GM23248 (cell line): ENCODE measurements around the gene CHDH. TPM values are rescaled to one million over a fixed set of nuclear protein-coding genes. Genes with fewer than 3 reads are reported as not detected.
A peak's percentile ranks its signal among the peaks of the same experiment; 100 is the strongest.

Experiments
- DNase-seq: peaks from one replicate; pipeline ENCODE4 v3.0.0-alpha.2; 2015
- H2AFZ ChIP-seq: fragments of 200-600 bp; sonication (generic); 2 replicates; pipeline ENCODE4 v1.6.1; 2016; ENCODE audit warnings: antibody characterized with exemption
- H3F3A ChIP-seq: fragments of 200-600 bp; sonication (generic); 2 replicates; pipeline ENCODE4 v1.6.1; 2016; ENCODE audit warnings: mild to moderate bottlenecking, antibody characterized with exemption, mixed run types; ENCODE audit not compliant: insufficient read depth
- H3K27ac ChIP-seq: fragments of 200-600 bp; sonication (generic); 2 replicates; pipeline ENCODE4 v1.5.1; 2016; ENCODE audit warnings: mild to moderate bottlenecking
- H3K27me3 ChIP-seq: fragments of 200-600 bp; sonication (generic); replicated peaks from 2 replicates; pipeline ENCODE4 v1.6.1; 2016; ENCODE audit warnings: mild to moderate bottlenecking; ENCODE audit not compliant: insufficient read depth
- H3K36me3 ChIP-seq: fragments of 200-600 bp; sonication (generic); 2 replicates; pipeline ENCODE4 v1.6.1; 2016; ENCODE audit warnings: low read depth, mild to moderate bottlenecking
- H3K4me1 ChIP-seq: fragments of 200-600 bp; sonication (generic); 2 replicates; pipeline ENCODE4 v1.6.1; 2016; ENCODE audit warnings: mild to moderate bottlenecking; ENCODE audit not compliant: insufficient read depth
- H3K4me2 ChIP-seq: fragments of 200-600 bp; sonication (generic); one replicate; pipeline ENCODE4 v1.6.1; 2016; ENCODE audit warnings: mild to moderate bottlenecking; ENCODE audit not compliant: unreplicated experiment
- H3K4me3 ChIP-seq: fragments of 200-600 bp; sonication (generic); 2 replicates; pipeline ENCODE4 v1.5.1; 2016; ENCODE audit warnings: mild to moderate bottlenecking
- H3K79me2 ChIP-seq: fragments of 200-600 bp; sonication (generic); 2 replicates; pipeline ENCODE4 v1.6.1; 2016; ENCODE audit warnings: mild to moderate bottlenecking; ENCODE audit not compliant: insufficient read depth
- H3K9ac ChIP-seq: fragments of 200-600 bp; sonication (generic); 2 replicates; pipeline ENCODE4 v1.6.1; 2016; ENCODE audit warnings: mild to moderate bottlenecking
- H3K9me2 ChIP-seq: fragments of 200-600 bp; sonication (generic); 2 replicates; pipeline ENCODE4 v1.6.1; 2016; ENCODE audit warnings: mixed run types, mild to moderate bottlenecking, moderate library complexity; ENCODE audit not compliant: insufficient read depth
- H3K9me3 ChIP-seq: fragments of 200-600 bp; sonication (generic); one replicate; pipeline ENCODE4 v1.6.1; 2017; ENCODE audit warnings: low read depth
- H4K20me1 ChIP-seq: fragments of 200-600 bp; sonication (generic); 2 replicates; pipeline ENCODE4 v1.6.0; 2016; ENCODE audit not compliant: insufficient read depth
- EZH2 ChIP-seq: fragments of 200-600 bp; sonication (generic); IDR thresholded peaks from 2 replicates; pipeline ENCODE4 v1.6.1; 2018; ENCODE audit warnings: antibody characterized with exemption, mild to moderate bottlenecking; ENCODE audit not compliant: insufficient read depth, poor library complexity, severe bottlenecking
- EZH2phosphoT487 ChIP-seq: fragments of 200-600 bp; sonication (generic); IDR thresholded peaks from 2 replicates; pipeline ENCODE4 v1.6.1; 2018; ENCODE audit warnings: antibody characterized with exemption, moderate library complexity, mild to moderate bottlenecking, low read depth; ENCODE audit not compliant: insufficient read depth
- WGBS, 2 experiments: methylation state at CpG; one replicate each; pipeline ENCODE4 v1.1.6; 2015 to 2017; ENCODE audit warnings: low lambda C conversion rate in 2 of 2, low coverage in 1 of 2; ENCODE audit errors: missing lambda C conversion rate in 2 of 2; 5-methylcytosine and 5-hydroxymethylcytosine counted together
- in situ Hi-C: fragments of 300-500 bp; cut with MboI; formaldehyde crosslinking; loops from 2 replicates; pipeline ENCODE4 v1.15.0; 2020
- polyA plus RNA-seq: library from polyadenylated mRNA; unstranded; fragments of >200 nt; fragmentation: Nextera tagmentation; extraction: Ambion mirVana; gene quantifications from 2 replicates; pipeline ENCODE4 v1.2.1, GENCODE V29; 2016
- total RNA-seq: library from RNA; depleted of rRNA; stranded (reverse); fragments of >200 nt; shearing (Covaris generic); gene quantifications from 2 replicates; pipeline ENCODE4 v1.2.3, GENCODE V29; 2014

Gene CHDH
- total and polyA plus RNA-seq, 2 experiments from 2014 or later, result 0.11 TPM; not detected in 1

DNA sequence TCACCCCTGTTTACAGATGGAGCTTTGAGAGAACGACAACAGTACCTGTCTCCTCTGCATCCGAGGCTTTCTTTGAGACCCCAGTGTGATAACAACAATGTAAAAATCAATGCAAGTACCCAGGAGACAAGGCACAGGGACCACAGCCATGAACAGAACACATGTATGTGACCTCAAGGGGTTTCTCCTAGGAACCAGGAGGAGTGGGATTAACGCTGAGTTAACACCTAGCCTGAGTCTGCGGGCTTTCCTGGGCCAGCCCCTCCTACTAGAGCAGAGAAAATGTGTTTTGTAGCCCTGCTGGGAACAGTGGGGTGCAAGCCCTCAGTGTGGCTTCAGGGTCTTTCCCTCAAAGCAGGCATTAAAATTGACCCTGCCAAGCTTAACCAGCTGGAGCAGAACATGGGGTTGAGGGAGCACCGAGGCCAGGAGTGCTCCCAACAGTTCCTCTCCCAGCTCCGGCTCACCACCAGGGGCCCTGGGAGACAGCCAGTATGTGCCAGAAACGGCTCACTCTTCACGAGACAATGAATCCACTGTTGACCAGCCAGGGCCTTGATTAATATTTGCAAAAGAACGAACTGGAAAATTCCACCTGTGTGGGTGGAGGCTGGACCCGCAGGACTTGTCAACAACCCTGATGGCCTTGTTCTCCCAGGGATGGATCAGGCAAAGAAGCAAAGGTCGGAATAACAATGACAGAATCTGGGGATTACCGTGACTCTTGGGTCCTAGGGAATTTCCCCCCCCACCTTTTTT lies 3.6 kb downstream of the CHDH start:
- H3K4me1 ChIP-seq, result no peaks in the 10 kb centered on the region
- H3K4me2 ChIP-seq, result no peak overlapping the region
- TF ChIP-seq EZH2, result no peak
- TF ChIP-seq EZH2phosphoT487, result no peak
- WGBS, 2 experiments, result 32 to 35% methylated on average over 11 to 12 of the region's 12 CpGs
- H3K9ac ChIP-seq, result no peak overlapping the region
- in situ Hi-C loops, result no loop called here
- H3K9me3 ChIP-seq, result no peaks in the 10 kb centered on the region
- H3K79me2 ChIP-seq, result no peaks in the 10 kb centered on the region
- no peak overlapping the region for H2AFZ ChIP-seq
- DNase-seq, result peak; percentile 57
- no peak overlapping the region for H3K4me3 ChIP-seq
- no peaks in the 10 kb centered on the region for H3F3A ChIP-seq
- no peak overlapping the region for H3K27ac ChIP-seq
- no peaks in the 10 kb centered on the region for H4K20me1 ChIP-seq
- H3K9me2 ChIP-seq, result no peaks in the 10 kb centered on the region
- H3K36me3 ChIP-seq, result no peaks in the 10 kb centered on the region
- H3K27me3 ChIP-seq, result peaks cover 16% of the 10 kb centered on the region

DNA sequence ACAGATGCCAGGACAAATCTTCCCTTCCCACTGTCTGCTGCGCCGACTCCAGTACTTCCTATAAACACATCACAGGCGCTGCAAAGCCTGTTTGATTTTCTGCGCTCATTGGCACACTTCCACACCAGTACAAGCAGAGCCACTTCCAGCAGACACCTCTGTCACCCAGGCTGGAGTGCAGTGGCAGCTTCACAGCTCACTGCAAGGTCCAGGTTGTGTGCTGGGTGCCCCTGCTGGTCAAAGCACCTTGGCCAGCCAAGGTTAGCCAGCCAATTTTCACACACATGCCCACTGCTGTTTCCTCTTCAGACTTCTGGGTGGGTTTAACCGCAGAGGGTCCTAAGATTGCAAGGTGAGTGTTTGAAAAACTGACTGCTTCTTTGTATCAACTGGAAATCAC lies 4.9 kb downstream of the CHDH start:
- Histone ChIP-seq H3K9me3 (no peaks in the 10 kb centered on the region), H3K4me2 (no peak overlapping the region), H3K9me2 (no peaks in the 10 kb centered on the region), H3K4me3 (no peak overlapping the region), H3F3A (no peaks in the 10 kb centered on the region), H3K9ac (no peak overlapping the region), H3K79me2 (no peaks in the 10 kb centered on the region), H4K20me1 (no peaks in the 10 kb centered on the region), H3K36me3 (no peaks in the 10 kb centered on the region), H3K27ac (no peak overlapping the region), H3K27me3 (peaks cover 5% of the 10 kb centered on the region; the same call in 1 of the 2 replicates), H2AFZ (no peak overlapping the region), H3K4me1 (no peaks in the 10 kb centered on the region)
- in situ Hi-C loops, result no loop called here
- WGBS, 2 experiments, result 87 to 88% methylated on average over 5 of the region's 5 CpGs
- TF ChIP-seq EZH2 (no peak), EZH2phosphoT487 (no peak)
- no peak for DNase-seq

DNA sequence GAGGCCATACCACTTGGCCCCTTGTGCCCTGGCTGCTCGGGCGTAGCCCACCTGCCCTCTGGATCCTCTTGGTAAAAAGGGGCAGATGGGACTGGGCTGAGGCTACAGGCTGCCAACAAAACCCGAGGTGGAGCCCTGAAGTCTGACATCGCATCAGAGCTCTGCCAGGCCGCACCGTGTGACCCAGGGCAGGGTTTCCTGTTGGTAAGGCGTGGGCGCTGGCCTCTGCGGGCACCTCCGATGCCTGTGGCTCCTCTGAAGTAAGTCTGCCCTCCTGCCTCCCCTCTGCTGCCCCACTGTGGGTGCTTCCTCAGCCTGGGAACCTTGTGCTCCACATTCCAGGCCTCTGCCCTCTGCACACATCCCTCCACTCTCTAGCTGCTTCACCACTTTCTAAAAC lies 8.9 kb downstream of the CHDH start:
- H3K4me1 ChIP-seq, result no peaks in the 10 kb centered on the region
- H3K4me3 ChIP-seq, result no peak overlapping the region
- H3K9ac ChIP-seq, result no peak overlapping the region
- no peak for DNase-seq
- no peaks in the 10 kb centered on the region for H3F3A ChIP-seq
- H3K79me2 ChIP-seq, result no peaks in the 10 kb centered on the region
- TF ChIP-seq EZH2phosphoT487, result no peak
- no peak for TF ChIP-seq EZH2
- no peaks in the 10 kb centered on the region for H4K20me1 ChIP-seq
- H3K27ac ChIP-seq, result no peak overlapping the region
- H3K4me2 ChIP-seq, result no peak overlapping the region
- no peaks in the 10 kb centered on the region for H3K9me2 ChIP-seq
- no peaks in the 10 kb centered on the region for H3K9me3 ChIP-seq
- in situ Hi-C loops, result no loop called here
- H2AFZ ChIP-seq, result no peak overlapping the region
- H3K36me3 ChIP-seq, result no peaks in the 10 kb centered on the region
- H3K27me3 ChIP-seq, result no peaks in the 10 kb centered on the region
- WGBS, 2 experiments, result 80 to 85% methylated on average over 7 to 10 of the region's 10 CpGs

DNA sequence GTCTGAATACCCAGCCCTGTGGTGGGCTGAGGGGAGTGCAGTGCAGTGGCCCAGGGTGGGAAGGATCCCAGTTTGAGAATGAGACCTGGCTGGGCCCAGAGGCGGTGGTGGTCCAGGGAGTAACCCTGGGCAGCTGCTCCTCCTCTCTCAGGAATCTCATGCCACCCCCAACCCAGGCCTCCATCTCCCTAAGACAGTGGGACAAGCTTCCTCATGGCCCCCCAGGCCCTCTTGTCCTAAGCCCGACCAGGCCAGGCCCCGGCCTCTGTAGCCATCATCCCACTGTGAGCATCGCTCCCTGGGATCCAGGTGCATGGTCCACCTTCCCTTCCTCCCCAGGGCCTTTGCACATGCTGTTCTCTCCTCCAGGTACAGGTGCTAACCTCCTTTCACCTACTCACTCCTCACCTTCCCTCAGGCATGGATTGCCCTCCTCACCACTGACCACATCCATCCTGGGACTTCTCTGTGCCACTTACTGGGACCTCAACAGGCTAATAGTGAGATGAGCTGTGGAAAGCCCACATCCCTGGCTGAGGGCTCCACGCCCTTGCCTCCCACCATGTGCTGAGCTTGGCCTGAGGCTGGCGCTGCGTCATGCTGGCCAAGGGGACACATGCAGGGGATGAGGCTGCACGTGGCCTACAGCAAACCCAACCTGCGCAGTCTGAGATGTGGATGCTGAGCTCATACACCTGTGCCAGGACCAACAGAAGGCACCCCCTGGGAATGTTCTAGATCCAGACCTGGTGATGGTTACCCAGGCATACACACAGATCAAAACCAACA lies 9.9 kb downstream of the CHDH start:
- in situ Hi-C loops, result no loop called here
- TF ChIP-seq EZH2phosphoT487, result no peak
- TF ChIP-seq EZH2, result no peak
- Histone ChIP-seq H3K36me3 (no peaks in the 10 kb centered on the region), H3K4me3 (no peak overlapping the region), H3F3A (no peaks in the 10 kb centered on the region), H3K4me1 (no peaks in the 10 kb centered on the region), H4K20me1 (no peaks in the 10 kb centered on the region), H3K9me2 (no peaks in the 10 kb centered on the region), H2AFZ (no peak overlapping the region), H3K9ac (no peak overlapping the region), H3K27ac (no peak overlapping the region), H3K79me2 (no peaks in the 10 kb centered on the region), H3K9me3 (no peaks in the 10 kb centered on the region), H3K4me2 (no peak overlapping the region), H3K27me3 (no peaks in the 10 kb centered on the region)
- no peak for DNase-seq
- WGBS, 2 experiments, result 82 to 84% methylated on average over 9 of the region's 9 CpGs
